Activated CD8-positive, alpha-beta T cell treated with anti-CD3 and anti-CD28 coated beads for 36 hours (primary cell): ENCODE results near the gene SLC38A11. TPM values are rescaled to one million over a fixed set of nuclear protein-coding genes. Genes with fewer than 3 reads are reported as not detected.

Experiments
- ATAC-seq: fragments of 200-7000 bp; cut with Tn5 transposase; one replicate; pipeline ENCODE4 v1.10.0; 2021; ENCODE audit warnings: mild to moderate bottlenecking, moderate library complexity
- CTCF ChIA-PET: fragments of 350-600 bp; sonication (Branson Sonifier 250); formaldehyde crosslinking; loops from one replicate; lab custom pipeline; 2021; ENCODE audit warnings: antibody characterized with exemption; lab: Charles Lee
- POLR2A ChIA-PET: fragments of 350-600 bp; sonication (Branson Sonifier 250); formaldehyde crosslinking; loops from one replicate; lab custom pipeline; 2021; ENCODE audit warnings: antibody characterized with exemption; lab: Charles Lee
- DNase-seq: peaks from one replicate; pipeline ENCODE4 v3.0.0-alpha.2; 2020
- H3K27ac Mint-ChIP-seq: one replicate; pipeline ENCODE4 v1.8.0; 2021; ENCODE audit warnings: mild to moderate bottlenecking, mixed read lengths
- H3K27me3 Mint-ChIP-seq: one replicate; pipeline ENCODE4 v1.8.0; 2021; ENCODE audit warnings: mixed read lengths
- H3K36me3 Mint-ChIP-seq: one replicate; pipeline ENCODE4 v1.8.0; 2021; ENCODE audit warnings: low read depth, mixed read lengths
- H3K4me1 Mint-ChIP-seq: one replicate; pipeline ENCODE4 v1.8.0; 2021; ENCODE audit warnings: low read depth, mixed read lengths
- H3K4me3 Mint-ChIP-seq: one replicate; pipeline ENCODE4 v1.8.0; 2021; ENCODE audit warnings: mild to moderate bottlenecking, moderate library complexity, mixed read lengths
- H3K9me3 Mint-ChIP-seq: one replicate; pipeline ENCODE4 v1.8.0; 2021; ENCODE audit warnings: mixed read lengths
- CTCF ChIP-seq: fragments of 200-600 bp; IDR thresholded peaks from one replicate; pipeline ENCODE4 v1.8.0; 2022; ENCODE audit warnings: antibody characterized with exemption, mild to moderate bottlenecking
- intact Hi-C: fragments of 100-400 bp; cut with micrococcal nuclease; formaldehyde crosslinking; loops from one replicate; pipeline ENCODE4 v1.10.0; 2022
- total RNA-seq, 2 experiments: library from RNA; stranded (reverse); gene quantifications; one replicate each; pipeline ENCODE4 v1.2.3, GENCODE V29; 2021

The SLC38A11 gene
- total RNA-seq, 2 experiments from 2014 or later: not detected

GRCh38 chr2:164896226-164896625 lies 59.1 kb downstream of the SLC38A11 start:
- ATAC-seq (no peak), DNase-seq (no peak)
- ChIA-PET CTCF (no interaction called here), POLR2A (no interaction called here)
- Mint-ChIP-seq H3K36me3 (no peaks in the 10 kb centered on the region), H3K4me3 (no peak overlapping the region), H3K9me3 (no peaks in the 10 kb centered on the region), H3K27ac (no peak overlapping the region), H3K4me1 (peaks cover 6% of the 10 kb centered on the region), H3K27me3 (no peaks in the 10 kb centered on the region)
- TF ChIP-seq CTCF: no peak
- intact Hi-C loops: no loop called here

- Mint-ChIP-seq H3K36me3 (no peaks in the 10 kb centered on the region), H3K27ac (no peak overlapping the region), H3K9me3 (no peaks in the 10 kb centered on the region), H3K4me3 (no peak overlapping the region), H3K4me1 (no peaks in the 10 kb centered on the region), H3K27me3 (peaks cover 2% of the 10 kb centered on the region)
- ATAC-seq (no peak), DNase-seq (no peak)
- TF ChIP-seq CTCF: no peak
- ChIA-PET CTCF (no interaction called here), POLR2A (no interaction called here)
- intact Hi-C loops: no loop called here
Observed at GRCh38 chr2:164891460-164891859, 63.9 kb downstream of the SLC38A11 start.

- Mint-ChIP-seq H3K36me3 (no peaks in the 10 kb centered on the region), H3K4me1 (no peaks in the 10 kb centered on the region), H3K27ac (no peak overlapping the region), H3K27me3 (peaks cover 2% of the 10 kb centered on the region), H3K4me3 (no peak overlapping the region), H3K9me3 (no peaks in the 10 kb centered on the region)
- DNase-seq (no peak), ATAC-seq (no peak)
- intact Hi-C loops: no loop called here
- TF ChIP-seq CTCF: no peak
- ChIA-PET POLR2A (no interaction called here), CTCF (interaction anchor here (1.2 kb wide), 1 partner anchor 20 kb away, joined by 3 read pairs; no protein-coding TSS in a partner anchor)
Observed at GRCh38 chr2:164890544-164890943, 64.8 kb downstream of the SLC38A11 start.

DNA sequence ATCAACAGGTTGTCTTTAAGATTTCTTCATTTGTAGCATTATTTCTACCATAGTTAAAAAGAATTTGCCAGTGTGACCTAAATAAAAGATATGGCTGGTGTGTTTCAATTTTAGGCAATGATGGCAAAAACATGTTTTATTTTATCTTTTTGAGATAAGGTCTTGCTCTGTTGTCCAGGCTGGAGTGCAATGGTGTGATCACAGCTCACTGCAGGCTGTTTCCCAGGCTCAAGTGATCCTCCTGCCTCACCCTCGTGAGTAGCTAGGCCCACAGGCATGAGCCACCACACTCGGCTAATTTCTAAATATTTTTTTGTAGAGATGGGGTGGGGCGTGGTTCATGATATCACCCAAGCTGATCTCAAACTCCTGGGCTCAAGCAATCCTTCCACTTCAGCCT lies 66.7 kb downstream of the SLC38A11 start:
- Mint-ChIP-seq H3K27ac (no peak overlapping the region), H3K27me3 (peaks cover 2% of the 10 kb centered on the region), H3K4me3 (no peak overlapping the region), H3K36me3 (no peaks in the 10 kb centered on the region), H3K4me1 (no peaks in the 10 kb centered on the region), H3K9me3 (no peaks in the 10 kb centered on the region)
- ATAC-seq: no peak
- TF ChIP-seq CTCF: no peak
- intact Hi-C loops: no loop called here
- CTCF ChIA-PET: no interaction called here
- no peak for DNase-seq
- POLR2A ChIA-PET: no interaction called here

DNA sequence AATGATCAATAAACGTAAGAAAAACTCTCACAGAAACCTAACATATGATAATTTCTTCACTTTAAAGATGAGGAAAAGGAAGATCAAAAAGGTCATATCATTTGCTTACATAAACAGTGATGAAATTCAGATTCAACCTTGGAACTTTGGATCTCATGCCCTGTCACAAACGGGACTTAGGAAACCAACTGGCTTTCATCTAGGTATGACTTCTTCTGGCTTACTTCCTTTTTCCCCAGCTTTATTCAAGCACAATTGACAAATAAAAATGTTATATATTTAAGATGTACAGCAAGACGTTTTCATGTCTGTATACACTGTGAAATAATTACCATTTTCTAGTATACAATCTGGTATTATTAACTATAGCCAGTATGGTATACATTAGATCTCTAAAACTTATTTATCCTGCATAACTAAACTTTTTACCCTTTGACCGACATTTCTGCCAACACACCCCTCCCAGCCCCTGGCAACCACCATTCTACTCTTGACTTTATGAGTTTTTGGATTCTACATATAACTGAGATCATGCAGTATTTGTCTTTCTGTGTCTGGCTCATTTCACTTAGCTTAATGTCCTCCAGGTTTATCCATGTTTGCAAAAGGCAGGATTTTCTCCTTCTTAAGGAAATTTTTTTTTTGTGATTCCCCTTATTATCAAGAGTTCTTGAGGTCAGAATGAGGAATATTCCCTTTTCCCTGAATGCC lies 67.7 kb downstream of the SLC38A11 start:
- POLR2A ChIA-PET: no interaction called here

More for the DNA sequence above, 67.7 kb downstream of the SLC38A11 start:
- CTCF ChIA-PET: no interaction called here
- Mint-ChIP-seq H3K27ac (no peak overlapping the region), H3K4me1 (no peaks in the 10 kb centered on the region), H3K9me3 (no peaks in the 10 kb centered on the region), H3K36me3 (no peaks in the 10 kb centered on the region), H3K27me3 (peaks cover 2% of the 10 kb centered on the region), H3K4me3 (no peak overlapping the region)
- ATAC-seq (no peak), DNase-seq (no peak)
- intact Hi-C loops: no loop called here
- no peak for TF ChIP-seq CTCF
